ENCODE measurements around the gene TMC4. TPM values are rescaled to one million over a fixed set of nuclear protein-coding genes. Genes with fewer than 3 reads are reported as not detected.
"Not testable (repeated sequence)": the region's sequence is repeated elsewhere in the genome, so short reads cannot be mapped to it uniquely, and the experiment has no call there.

TMC4 gene
- total and polyA plus RNA-seq, 2 donors (not counting 1 experiment from before 2014, with no cell fraction given): 0.25 to 0.33 TPM

GRCh38 chr19:54216869-54217268, 43.9 kb upstream of the TMC4 start:
- no peak for TF ChIP-seq EZH2 (IDR thresholded peaks at IDR 0.05; ENCODE audit: low read length, missing control alignments)
- TF ChIP-seq, protein P1, sequence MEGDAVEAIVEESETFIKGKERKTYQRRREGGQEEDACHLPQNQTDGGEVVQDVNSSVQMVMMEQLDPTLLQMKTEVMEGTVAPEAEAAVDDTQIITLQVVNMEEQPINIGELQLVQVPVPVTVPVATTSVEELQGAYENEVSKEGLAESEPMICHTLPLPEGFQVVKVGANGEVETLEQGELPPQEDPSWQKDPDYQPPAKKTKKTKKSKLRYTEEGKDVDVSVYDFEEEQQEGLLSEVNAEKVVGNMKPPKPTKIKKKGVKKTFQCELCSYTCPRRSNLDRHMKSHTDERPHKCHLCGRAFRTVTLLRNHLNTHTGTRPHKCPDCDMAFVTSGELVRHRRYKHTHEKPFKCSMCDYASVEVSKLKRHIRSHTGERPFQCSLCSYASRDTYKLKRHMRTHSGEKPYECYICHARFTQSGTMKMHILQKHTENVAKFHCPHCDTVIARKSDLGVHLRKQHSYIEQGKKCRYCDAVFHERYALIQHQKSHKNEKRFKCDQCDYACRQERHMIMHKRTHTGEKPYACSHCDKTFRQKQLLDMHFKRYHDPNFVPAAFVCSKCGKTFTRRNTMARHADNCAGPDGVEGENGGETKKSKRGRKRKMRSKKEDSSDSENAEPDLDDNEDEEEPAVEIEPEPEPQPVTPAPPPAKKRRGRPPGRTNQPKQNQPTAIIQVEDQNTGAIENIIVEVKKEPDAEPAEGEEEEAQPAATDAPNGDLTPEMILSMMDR (conservative IDR thresholded peaks at IDR 0.05 in 1 of 2, IDR thresholded peaks at IDR 0.05 in 1 of 2; ENCODE audit: low read depth in 1 of 2, low read length in 2 of 2): no peak
- H3K36me3 ChIP-seq (ENCODE audit: control insufficient read depth, insufficient read depth, low read length): peaks cover 3% of the 10 kb centered on the region
- no peak for DNase-seq (ENCODE audit: low read depth in 2 of 2)

GRCh38 chr19:54214734-54215133, 41.8 kb upstream of the TMC4 start:
- not testable (repeated sequence) for H3K79me2 ChIP-seq (ENCODE audit: control insufficient read depth, insufficient read depth, low read length); DNase-seq (ENCODE audit: low read depth in 2 of 2); H3K9ac ChIP-seq (ENCODE audit: insufficient read depth, low read length); H3K27ac ChIP-seq (ENCODE audit: insufficient read depth, low read length); H3K4me3 ChIP-seq (replicated peaks in 1 of 4; ENCODE audit: control extremely low read depth in 1 of 4, insufficient read depth in 1 of 4, low read depth in 3 of 4, low read length in 4 of 4); H3K27me3 ChIP-seq (ENCODE audit: control insufficient read depth, insufficient read depth, low read length); H3K9me3 ChIP-seq (ENCODE audit: control insufficient read depth, insufficient read depth, low read depth, low read length); H3K36me3 ChIP-seq (ENCODE audit: control insufficient read depth, insufficient read depth, low read length); H4K20me1 ChIP-seq (ENCODE audit: control insufficient read depth, extremely low read depth, insufficient read depth, low read length); H3K4me2 ChIP-seq (ENCODE audit: extremely low read depth, insufficient read depth, low read length); H2AFZ ChIP-seq (ENCODE audit: low read length); H3K4me1 ChIP-seq (ENCODE audit: control insufficient read depth, extremely low read depth, insufficient read depth, low read length)

More at GRCh38 chr19:54216869-54217268, 43.9 kb upstream of the TMC4 start:
- Histone ChIP-seq H3K27me3 (ENCODE audit: control insufficient read depth, insufficient read depth, low read length) (no peaks in the 10 kb centered on the region), H3K4me3 (replicated peaks in 1 of 4; ENCODE audit: control extremely low read depth in 1 of 4, insufficient read depth in 1 of 4, low read depth in 3 of 4, low read length in 4 of 4) (no peak overlapping the region), H3K27ac (ENCODE audit: insufficient read depth, low read length) (no peak overlapping the region), H4K20me1 (ENCODE audit: control insufficient read depth, extremely low read depth, insufficient read depth, low read length) (no peaks in the 10 kb centered on the region), H3K79me2 (ENCODE audit: control insufficient read depth, insufficient read depth, low read length) (no peaks in the 10 kb centered on the region), H3K9me3 (ENCODE audit: control insufficient read depth, insufficient read depth, low read depth, low read length) (no peaks in the 10 kb centered on the region), H3K9ac (ENCODE audit: insufficient read depth, low read length) (no peak overlapping the region), H3K4me2 (ENCODE audit: extremely low read depth, insufficient read depth, low read length) (no peak overlapping the region), H3K4me1 (ENCODE audit: control insufficient read depth, extremely low read depth, insufficient read depth, low read length) (no peaks in the 10 kb centered on the region), H2AFZ (ENCODE audit: low read length) (no peak overlapping the region)

- H3K79me2 ChIP-seq (ENCODE audit: control insufficient read depth, insufficient read depth, low read length); H3K27ac ChIP-seq (ENCODE audit: insufficient read depth, low read length); H3K4me3 ChIP-seq (replicated peaks in 1 of 4; ENCODE audit: control extremely low read depth in 1 of 4, insufficient read depth in 1 of 4, low read depth in 3 of 4, low read length in 4 of 4); DNase-seq (ENCODE audit: low read depth in 2 of 2); H3K9me3 ChIP-seq (ENCODE audit: control insufficient read depth, insufficient read depth, low read depth, low read length); H3K4me2 ChIP-seq (ENCODE audit: extremely low read depth, insufficient read depth, low read length); H3K36me3 ChIP-seq (ENCODE audit: control insufficient read depth, insufficient read depth, low read length); H4K20me1 ChIP-seq (ENCODE audit: control insufficient read depth, extremely low read depth, insufficient read depth, low read length); H3K9ac ChIP-seq (ENCODE audit: insufficient read depth, low read length); H3K4me1 ChIP-seq (ENCODE audit: control insufficient read depth, extremely low read depth, insufficient read depth, low read length); H3K27me3 ChIP-seq (ENCODE audit: control insufficient read depth, insufficient read depth, low read length); H2AFZ ChIP-seq (ENCODE audit: low read length): not testable (repeated sequence)
Measured at GRCh38 chr19:54214217-54214616, 41.3 kb upstream of the TMC4 start.

DNA sequence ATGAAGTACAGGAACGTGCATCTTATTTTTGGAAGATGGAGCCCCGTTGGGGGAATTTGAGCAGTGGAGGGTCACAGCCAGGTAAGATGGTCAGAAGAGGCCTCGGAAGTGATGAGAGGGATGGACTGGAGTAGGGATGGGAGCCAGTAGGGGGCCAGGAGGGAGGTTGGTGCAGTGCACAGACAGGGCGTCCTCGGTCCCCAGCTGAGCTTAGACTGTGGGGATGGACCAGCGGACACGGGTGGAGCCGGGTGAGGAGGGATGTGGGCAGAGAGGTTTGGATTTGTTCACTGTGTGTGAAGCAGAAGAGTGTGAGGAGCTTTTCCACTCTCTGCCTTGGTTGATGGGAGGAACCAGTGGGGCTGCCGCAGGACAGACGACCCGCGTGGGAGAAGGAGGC, 38.3 kb upstream of the TMC4 start:
- Histone ChIP-seq H3K79me2 (ENCODE audit: control insufficient read depth, insufficient read depth, low read length) (peaks cover 29% of the 10 kb centered on the region), H3K36me3 (ENCODE audit: control insufficient read depth, insufficient read depth, low read length) (peaks cover 20% of the 10 kb centered on the region), H4K20me1 (ENCODE audit: control insufficient read depth, extremely low read depth, insufficient read depth, low read length) (no peaks in the 10 kb centered on the region), H3K9ac (ENCODE audit: insufficient read depth, low read length) (no peak overlapping the region), H3K27ac (ENCODE audit: insufficient read depth, low read length) (peak overlapping the region; percentile 61), H3K9me3 (ENCODE audit: control insufficient read depth, insufficient read depth, low read depth, low read length) (no peaks in the 10 kb centered on the region), H3K27me3 (ENCODE audit: control insufficient read depth, insufficient read depth, low read length) (no peaks in the 10 kb centered on the region), H3K4me3 (replicated peaks in 1 of 4; ENCODE audit: control extremely low read depth in 1 of 4, insufficient read depth in 1 of 4, low read depth in 3 of 4, low read length in 4 of 4) (no peak overlapping the region), H3K4me2 (ENCODE audit: extremely low read depth, insufficient read depth, low read length) (no peak overlapping the region), H3K4me1 (ENCODE audit: control insufficient read depth, extremely low read depth, insufficient read depth, low read length) (peaks cover 26% of the 10 kb centered on the region), H2AFZ (ENCODE audit: low read length) (no peak overlapping the region)
- TF ChIP-seq EZH2 (IDR thresholded peaks at IDR 0.05; ENCODE audit: low read length, missing control alignments): no peak
- TF ChIP-seq, protein P1 (conservative IDR thresholded peaks at IDR 0.05 in 1 of 2, IDR thresholded peaks at IDR 0.05 in 1 of 2; ENCODE audit: low read depth in 1 of 2, low read length in 2 of 2): no peak
- no peak for DNase-seq (ENCODE audit: low read depth in 2 of 2)
